GM12878 (cell line): ENCODE measurements around the gene CPLX4. TPM values are rescaled to one million over a fixed set of nuclear protein-coding genes. Genes with fewer than 3 reads are reported as not detected.

Experiments used
- ATAC-seq: fragments of 200-7000 bp; cut with Tn5 transposase; 3 replicates; pipeline ENCODE4 v1.9.1; 2020; ENCODE audit warnings: mild to moderate bottlenecking, moderate library complexity
- BruUV-seq: library from RNA; stranded (reverse); fragments of 400-500 nt; replicated peaks from 2 replicates; lab custom pipeline; 2021; lab: Mats Ljungman, UMichigan
- CTCF ChIA-PET: fragments of 300-600 bp; sonication (Branson Sonifier 250); formaldehyde crosslinking; extraction: SDS; loops from one replicate; lab custom pipeline; 2021; ENCODE audit warnings: inconsistent platforms; lab: Yijun Ruan, JAX
- POLR2A ChIA-PET: fragments of 350-600 bp; formaldehyde crosslinking; extraction: SDS; loops from one replicate; lab custom pipeline; 2021; ENCODE audit warnings: inconsistent platforms; lab: Charles Lee
- RAD21 ChIA-PET: fragments of 300-600 bp; sonication (Branson Sonifier 250); formaldehyde crosslinking; loops from one replicate; lab custom pipeline; 2023; ENCODE audit warnings: antibody characterized with exemption; ENCODE audit not compliant: unreplicated experiment; lab: Charles Lee
- SMC1A ChIA-PET: fragments of 300-600 bp; sonication (Branson Sonifier 250); formaldehyde crosslinking; loops from one replicate; lab custom pipeline; 2023; ENCODE audit not compliant: unreplicated experiment, uncharacterized antibody; lab: Charles Lee
- DNase-seq: peaks from one replicate; pipeline ENCODE4 v3.0.0-alpha.2; 2011; ENCODE audit warnings: low read depth, low spot score
- FAIRE-seq: peaks from 3 replicates; lab custom pipeline; 2011; peaks lifted over from hg19 to GRCh38; lab: Jason Lieb, UNC
- H2AFZ ChIP-seq: 2 replicates; pipeline ENCODE4 v1.6.0; 2011; ENCODE audit warnings: low read depth, low read length, control low read depth; ENCODE audit not compliant: control insufficient read depth
- H3K27ac ChIP-seq: 2 replicates; pipeline ENCODE4 v1.5.1; 2011; ENCODE audit warnings: control low read depth; ENCODE audit not compliant: control insufficient read depth, insufficient read depth
- H3K27me3 ChIP-seq, 2 experiments: replicated peaks in 1 of 2; 2 replicates each; pipeline versions ENCODE4 v1.6.0 to v1.6.1; 2011; ENCODE audit warnings: low read length in 1 of 2; ENCODE audit not compliant: control insufficient read depth in 2 of 2, insufficient read depth in 2 of 2
- H3K36me3 ChIP-seq, 2 experiments: 2 replicates each; pipeline ENCODE4 v1.5.1; 2011; ENCODE audit warnings: low read length in 1 of 2; ENCODE audit not compliant: control insufficient read depth in 2 of 2, insufficient read depth in 2 of 2
- H3K4me1 ChIP-seq: 2 replicates; pipeline ENCODE4 v1.6.1; 2011; ENCODE audit warnings: mild to moderate bottlenecking, low read length, moderate library complexity, mixed read lengths; ENCODE audit not compliant: control insufficient read depth, insufficient read depth
- H3K4me2 ChIP-seq: 2 replicates; pipeline ENCODE4 v1.6.0; 2011; ENCODE audit warnings: control low read depth; ENCODE audit not compliant: control insufficient read depth, insufficient read depth
- H3K4me3 ChIP-seq: fragments of 200-600 bp; sonication (generic); 2 replicates; pipeline ENCODE4 v1.5.1; 2016
- H3K79me2 ChIP-seq: 2 replicates; pipeline ENCODE4 v1.6.0; 2011; ENCODE audit warnings: low read length; ENCODE audit not compliant: control insufficient read depth, insufficient read depth
- H3K9ac ChIP-seq: 2 replicates; pipeline ENCODE4 v1.8.0; 2011; ENCODE audit warnings: low read length, control low read depth, mixed read lengths; ENCODE audit not compliant: control insufficient read depth, insufficient read depth
- H3K9me3 ChIP-seq: replicated peaks from 3 replicates; pipeline ENCODE4 v1.5.1; 2011; ENCODE audit warnings: mild to moderate bottlenecking, low read length; ENCODE audit not compliant: control insufficient read depth, insufficient read depth
- H4K20me1 ChIP-seq: 2 replicates; pipeline ENCODE4 v1.6.0; 2011; ENCODE audit not compliant: control insufficient read depth, insufficient read depth
- ATF3 ChIP-seq: IDR thresholded peaks from 2 replicates; pipeline ENCODE4 v1.6.1; 2011; ENCODE audit warnings: low read depth, mild to moderate bottlenecking, low read length, moderate library complexity, borderline replicate concordance; ENCODE audit errors: extremely low read depth
- BCL3 ChIP-seq: IDR thresholded peaks from 2 replicates; pipeline ENCODE4 v1.6.1; 2011; ENCODE audit warnings: borderline replicate concordance, low read depth, mild to moderate bottlenecking, moderate library complexity, low read length; ENCODE audit not compliant: insufficient read depth, poor library complexity, severe bottlenecking
- BHLHE40 ChIP-seq, 2 experiments: fragments of 450-650 bp in 1 of 2; IDR thresholded peaks; 2 replicates each; pipeline ENCODE4 v1.6.1; 2011 to 2017; ENCODE audit warnings: low read depth in 2 of 2, borderline replicate concordance in 1 of 2, improper control_type of control experiment in 1 of 2, low read length in 1 of 2, mild to moderate bottlenecking in 1 of 2
- CHD1 ChIP-seq: IDR thresholded peaks from 2 replicates; pipeline ENCODE4 v1.6.1; 2012; ENCODE audit warnings: low read depth, low read length, improper control_type of control experiment
- HCFC1 ChIP-seq: fragments of 150-350 bp; IDR thresholded peaks from 2 replicates; pipeline ENCODE4 v1.6.1; 2014; ENCODE audit warnings: low read length
- ZNF592 ChIP-seq: fragments of 450-650 bp; IDR thresholded peaks from 2 replicates; pipeline ENCODE4 v1.6.1; 2017; ENCODE audit warnings: mild to moderate bottlenecking, moderate library complexity
- WGBS: methylation state at CpG from one replicate; pipeline ENCODE4 v1.1.6; 2016; ENCODE audit warnings: low lambda C conversion rate; ENCODE audit not compliant: insufficient replicate concordance, insufficient coverage; ENCODE audit errors: missing lambda C conversion rate; 5-methylcytosine and 5-hydroxymethylcytosine counted together
- in situ Hi-C: fragments of 300-500 bp; cut with MboI; formaldehyde crosslinking; loops from 9 replicates; pipeline ENCODE4 v1.14.3; 2018; ENCODE audit warnings: mixed read lengths
- intact Hi-C: fragments of 100-400 bp; cut with micrococcal nuclease; formaldehyde crosslinking; loops from one replicate; pipeline ENCODE4 v1.14.2; 2022; ENCODE audit not compliant: unreplicated experiment
- polyA plus RNA-seq, 11 experiments: library from polyadenylated mRNA; depleted of rRNA in 4 of 11; unstranded in 6 of 11; stranded (reverse) in 5 of 11; fragments of >200 nt; fragmentation: Nextera tagmentation in 4 of 11; fragmentation: Illumina TruSeq in 1 of 11; extraction: Ambion mirVana in 4 of 11; extraction: Trizol in 1 of 11; gene quantifications; 1 replicate in 1 of 11; 2 replicates in 10 of 11; pipeline versions ENCODE4 v1.2.1 to v1.2.3, GENCODE V29; 2011 to 2016; ENCODE audit warnings: inconsistent platforms in 2 of 11, missing spikeins in 2 of 11, low read depth in 1 of 11
- total RNA-seq, 4 experiments: library from RNA; depleted of rRNA in 3 of 4; stranded (reverse); fragments of >200 nt in 3 of 4; fragmentation: Illumina TruSeq in 1 of 4; extraction: Trizol in 1 of 4; gene quantifications; 2 replicates each; pipeline versions ENCODE4 v1.2.1 to v1.2.3, GENCODE V29; 2013 to 2021

CPLX4 gene
- total and polyA plus RNA-seq, 10 of the 15 experiments (the other 5 are each of a cell fraction or from before 2014, with no cell fraction given), result not detected

- WGBS, result 5% methylated on average over 4 of the region's 4 CpGs
Measured at GRCh38 chr18:59359576-59359952, 41.1 kb upstream of the CPLX4 start.

More at GRCh38 chr18:59359576-59359952, 41.1 kb upstream of the CPLX4 start:
- no peak for TF ChIP-seq BCL3
- no peak for TF ChIP-seq HCFC1
- TF ChIP-seq BHLHE40 (IDR thresholded peaks at IDR 0.05; ENCODE audit: borderline replicate concordance in 1 of 2, low read depth in 2 of 2, low read length in 1 of 2), result no peak
- TF ChIP-seq ZNF592, result no peak
- TF ChIP-seq ATF3, result no peak
- no peak for TF ChIP-seq CHD1
- TF ChIP-seq, all 136 proteins: peak for 0
- Histone ChIP-seq H3K4me3 (peak overlapping the region; percentile 65), H3K9ac (peak overlapping the region; percentile 34; the same call in 1 of the 2 replicates), H3K79me2 (peaks cover 48% of the 10 kb centered on the region), H3K9me3 (no peaks in the 10 kb centered on the region), H2AFZ (peak overlapping the region; percentile 87), H3K4me2 (peak overlapping the region; percentile 96), H3K27ac (no peak overlapping the region), H3K4me1 (no peaks in the 10 kb centered on the region), H3K36me3 (peaks cover 0 to 6% of the 10 kb centered on the region in 2 experiments; a peak in 1 of 4 replicates), H3K27me3 (no peaks in the 10 kb centered on the region), H4K20me1 (no peaks in the 10 kb centered on the region)
- no peak for FAIRE-seq
- intact Hi-C loops, result loop anchor here (2.0 to 10.0 kb wide), 2 partner anchors 217 to 545 kb away; no protein-coding TSS in a partner anchor
- ChIA-PET CTCF (no interaction called here), POLR2A (interaction anchor here (1.0 kb wide), 1 partner anchor 218 kb away, joined by 4 read pairs; no protein-coding TSS in a partner anchor), SMC1A (interaction anchor here (0.6 to 1.4 kb wide), 4 partner anchors 41 to 218 kb away, joined by 3 to 5 read pairs (median 4); no protein-coding TSS in a partner anchor), RAD21 (interaction anchor here (0.6 to 1.2 kb wide), 2 partner anchors 43 to 538 kb away, joined by 3 to 4 read pairs; no protein-coding TSS in a partner anchor)
- ATAC-seq, result no peak; the same call in 2 of the 3 replicates
- in situ Hi-C loops, result no loop called here
- BruUV-seq, result no TSS peak
- DNase-seq, result no peak
